ENCODE data around the gene KCTD13. TPM values are rescaled to one million over a fixed set of nuclear protein-coding genes. Genes with fewer than 3 reads are reported as not detected.

KCTD13 gene
- total RNA-seq, 2 donors from 2014 or later = 14.3 to 49.1 TPM

DNA sequence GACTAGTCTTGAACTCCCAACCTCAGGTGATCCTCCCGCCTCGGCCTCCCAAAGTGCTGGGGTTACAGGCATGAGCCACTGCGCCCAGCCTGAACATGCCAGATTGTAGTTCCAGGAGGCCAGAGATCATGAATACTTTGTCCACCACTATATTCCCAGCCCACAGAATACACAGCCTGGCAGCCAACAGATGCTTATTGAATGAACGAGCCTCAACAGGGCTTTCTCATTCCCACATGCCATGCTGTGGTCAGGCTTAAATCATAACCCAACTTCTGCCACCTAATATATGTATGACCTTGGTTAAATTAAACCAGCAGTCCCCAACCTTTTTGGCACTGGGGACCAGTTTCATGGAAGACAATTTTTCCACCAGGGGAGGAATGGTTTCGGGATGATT lies 32.7 kb upstream of the KCTD13 start:
- ATAC-seq = no peak
- Histone ChIP-seq H3K4me1 (peaks cover 16% of the 10 kb centered on the region), H3K27ac (no peak overlapping the region), H3K4me3 (no peak overlapping the region), H3K9me3 (no peaks in the 10 kb centered on the region), H3K36me3 (replicated peaks in 1 of 2; ENCODE audit: insufficient read depth in 1 of 2, low read depth in 2 of 2) (no peaks in the 10 kb centered on the region), H3K27me3 (no peaks in the 10 kb centered on the region)
- TF ChIP-seq, protein P1, sequence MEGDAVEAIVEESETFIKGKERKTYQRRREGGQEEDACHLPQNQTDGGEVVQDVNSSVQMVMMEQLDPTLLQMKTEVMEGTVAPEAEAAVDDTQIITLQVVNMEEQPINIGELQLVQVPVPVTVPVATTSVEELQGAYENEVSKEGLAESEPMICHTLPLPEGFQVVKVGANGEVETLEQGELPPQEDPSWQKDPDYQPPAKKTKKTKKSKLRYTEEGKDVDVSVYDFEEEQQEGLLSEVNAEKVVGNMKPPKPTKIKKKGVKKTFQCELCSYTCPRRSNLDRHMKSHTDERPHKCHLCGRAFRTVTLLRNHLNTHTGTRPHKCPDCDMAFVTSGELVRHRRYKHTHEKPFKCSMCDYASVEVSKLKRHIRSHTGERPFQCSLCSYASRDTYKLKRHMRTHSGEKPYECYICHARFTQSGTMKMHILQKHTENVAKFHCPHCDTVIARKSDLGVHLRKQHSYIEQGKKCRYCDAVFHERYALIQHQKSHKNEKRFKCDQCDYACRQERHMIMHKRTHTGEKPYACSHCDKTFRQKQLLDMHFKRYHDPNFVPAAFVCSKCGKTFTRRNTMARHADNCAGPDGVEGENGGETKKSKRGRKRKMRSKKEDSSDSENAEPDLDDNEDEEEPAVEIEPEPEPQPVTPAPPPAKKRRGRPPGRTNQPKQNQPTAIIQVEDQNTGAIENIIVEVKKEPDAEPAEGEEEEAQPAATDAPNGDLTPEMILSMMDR (IDR thresholded peaks at IDR 0.05) = no peak
- TF ChIP-seq POLR2A (IDR thresholded peaks at IDR 0.05) = no peak
- intact Hi-C loops (cut with DNase I) = no loop called here
- DNase-seq = no peak
- 93 to 94% methylated on average over 5 of the region's 5 CpGs for WGBS, 2 donors

DNA sequence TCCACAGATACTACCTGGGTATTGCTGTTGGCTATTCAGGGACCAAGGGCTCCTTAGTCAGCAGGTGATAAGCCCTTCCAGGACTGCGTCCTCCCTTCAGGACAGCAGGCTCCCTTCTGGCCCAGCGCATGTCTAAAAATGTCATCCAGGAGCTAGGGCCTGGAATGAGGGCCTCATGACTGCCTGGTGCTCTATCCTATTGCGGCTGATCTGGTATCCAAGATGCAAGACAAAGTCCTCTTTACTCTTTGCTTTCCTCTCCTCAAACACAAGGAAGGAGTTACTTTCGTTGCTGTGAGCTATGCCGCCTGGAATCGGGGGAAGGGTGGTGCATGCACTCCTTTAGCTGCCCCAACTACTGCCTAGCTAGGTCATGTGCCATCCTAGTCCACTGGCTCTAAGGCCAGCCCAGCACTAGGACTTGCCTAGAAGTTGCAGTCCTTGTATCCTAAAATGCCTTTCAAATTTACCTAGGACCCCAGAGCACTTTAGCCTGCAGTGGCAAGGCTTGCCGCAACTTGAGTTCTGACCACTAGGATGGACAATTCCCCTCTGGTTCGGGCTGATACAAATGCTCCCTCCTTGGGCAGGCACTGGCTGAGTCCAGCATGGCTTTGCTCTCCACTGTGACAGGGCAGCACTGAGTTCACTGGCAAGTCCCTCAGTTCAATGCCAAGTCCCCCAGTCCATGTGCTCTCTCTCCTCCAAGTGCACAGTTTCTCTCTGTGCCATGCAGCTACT lies 25.8 kb upstream of the KCTD13 start:
- H3K27ac ChIP-seq = no peak overlapping the region
- TF ChIP-seq POLR2A (IDR thresholded peaks at IDR 0.05) = no peak
- TF ChIP-seq, protein P1 (IDR thresholded peaks at IDR 0.05) = no peak
- no peaks in the 10 kb centered on the region for H3K36me3 ChIP-seq (replicated peaks in 1 of 2; ENCODE audit: insufficient read depth in 1 of 2, low read depth in 2 of 2)
- WGBS, 2 donors = 84 to 89% methylated on average over 8 of the region's 8 CpGs
- intact Hi-C loops (cut with DNase I) = no loop called here
- DNase-seq (no peak), ATAC-seq (no peak)
- no peaks in the 10 kb centered on the region for H3K27me3 ChIP-seq
- H3K9me3 ChIP-seq = no peaks in the 10 kb centered on the region
- H3K4me3 ChIP-seq = no peak overlapping the region
- no peaks in the 10 kb centered on the region for H3K4me1 ChIP-seq

DNA sequence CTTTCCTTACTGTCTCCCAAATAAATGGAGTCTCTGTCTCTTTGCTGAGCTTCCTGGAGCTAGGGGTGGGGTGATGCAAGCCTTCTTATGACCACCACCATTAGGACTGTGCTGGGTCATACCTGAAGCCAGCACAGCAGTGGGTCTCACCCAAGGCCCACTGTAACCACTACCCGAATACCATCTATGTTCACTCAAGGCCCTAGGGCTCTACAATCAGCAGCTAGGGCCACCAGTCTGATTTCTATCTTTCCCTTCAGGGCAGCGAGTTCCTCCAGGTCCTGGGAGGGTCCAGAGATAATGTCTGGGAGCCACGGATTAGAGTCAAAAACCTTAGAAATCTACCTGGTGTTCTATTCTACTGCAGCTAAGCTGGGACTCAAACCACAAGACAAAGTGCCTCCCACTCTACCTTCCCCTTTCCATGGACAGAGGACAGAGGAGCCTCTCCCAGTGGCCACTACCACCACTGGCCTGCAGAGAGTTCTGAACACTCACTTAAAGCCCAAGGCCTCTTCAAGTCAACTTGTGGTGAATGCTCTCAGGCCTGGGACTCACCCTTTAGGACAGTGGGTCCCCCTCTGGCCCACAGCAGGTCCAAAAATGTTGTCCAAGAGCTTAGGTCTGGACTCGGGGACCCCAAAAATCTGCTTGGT lies 24.9 kb upstream of the KCTD13 start:
- 77 to 88% methylated on average over 4 of the region's 4 CpGs for WGBS, 2 donors
- intact Hi-C loops (cut with DNase I) = no loop called here

DNA sequence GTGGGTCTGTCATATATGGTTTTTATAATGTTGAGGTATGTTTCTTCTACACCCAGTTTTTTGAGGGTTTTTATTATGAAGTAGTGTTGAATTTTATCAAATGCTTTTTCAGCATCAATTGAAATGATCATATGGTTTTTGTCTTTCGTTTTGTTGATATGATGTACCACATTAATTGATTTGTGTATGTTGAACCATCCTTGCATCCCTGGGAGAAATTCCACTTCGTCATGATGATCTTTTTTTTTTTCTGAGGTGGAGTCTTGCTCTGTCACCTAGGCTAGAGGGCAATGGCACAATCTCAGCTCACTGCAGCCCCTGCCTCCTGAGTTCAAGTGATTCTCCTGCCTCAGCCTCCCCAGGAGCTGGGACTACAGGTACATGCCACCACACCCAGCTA lies 21.9 kb upstream of the KCTD13 start:
- Histone ChIP-seq H3K27me3 (no peaks in the 10 kb centered on the region), H3K27ac (no peak overlapping the region), H3K36me3 (replicated peaks in 1 of 2; ENCODE audit: insufficient read depth in 1 of 2, low read depth in 2 of 2) (no peaks in the 10 kb centered on the region), H3K4me1 (peaks cover 10% of the 10 kb centered on the region), H3K4me3 (no peak overlapping the region), H3K9me3 (no peaks in the 10 kb centered on the region)
- 63 to 78% methylated on average over 2 of the region's 2 CpGs for WGBS, 2 donors
- ATAC-seq (no peak), DNase-seq (no peak)
- TF ChIP-seq, protein P1 (IDR thresholded peaks at IDR 0.05) = no peak
- no peak for TF ChIP-seq POLR2A (IDR thresholded peaks at IDR 0.05)
- intact Hi-C loops (cut with DNase I) = no loop called here

More for the DNA sequence above, 24.9 kb upstream of the KCTD13 start:
- no peak for ATAC-seq
- H3K4me3 ChIP-seq = no peak overlapping the region
- no peaks in the 10 kb centered on the region for H3K36me3 ChIP-seq (replicated peaks in 1 of 2; ENCODE audit: insufficient read depth in 1 of 2, low read depth in 2 of 2)
- no peak for DNase-seq
- H3K27ac ChIP-seq = no peak overlapping the region
- H3K4me1 ChIP-seq = no peaks in the 10 kb centered on the region
- H3K9me3 ChIP-seq = no peaks in the 10 kb centered on the region
- H3K27me3 ChIP-seq = no peaks in the 10 kb centered on the region
- TF ChIP-seq POLR2A (IDR thresholded peaks at IDR 0.05) = no peak

DNA sequence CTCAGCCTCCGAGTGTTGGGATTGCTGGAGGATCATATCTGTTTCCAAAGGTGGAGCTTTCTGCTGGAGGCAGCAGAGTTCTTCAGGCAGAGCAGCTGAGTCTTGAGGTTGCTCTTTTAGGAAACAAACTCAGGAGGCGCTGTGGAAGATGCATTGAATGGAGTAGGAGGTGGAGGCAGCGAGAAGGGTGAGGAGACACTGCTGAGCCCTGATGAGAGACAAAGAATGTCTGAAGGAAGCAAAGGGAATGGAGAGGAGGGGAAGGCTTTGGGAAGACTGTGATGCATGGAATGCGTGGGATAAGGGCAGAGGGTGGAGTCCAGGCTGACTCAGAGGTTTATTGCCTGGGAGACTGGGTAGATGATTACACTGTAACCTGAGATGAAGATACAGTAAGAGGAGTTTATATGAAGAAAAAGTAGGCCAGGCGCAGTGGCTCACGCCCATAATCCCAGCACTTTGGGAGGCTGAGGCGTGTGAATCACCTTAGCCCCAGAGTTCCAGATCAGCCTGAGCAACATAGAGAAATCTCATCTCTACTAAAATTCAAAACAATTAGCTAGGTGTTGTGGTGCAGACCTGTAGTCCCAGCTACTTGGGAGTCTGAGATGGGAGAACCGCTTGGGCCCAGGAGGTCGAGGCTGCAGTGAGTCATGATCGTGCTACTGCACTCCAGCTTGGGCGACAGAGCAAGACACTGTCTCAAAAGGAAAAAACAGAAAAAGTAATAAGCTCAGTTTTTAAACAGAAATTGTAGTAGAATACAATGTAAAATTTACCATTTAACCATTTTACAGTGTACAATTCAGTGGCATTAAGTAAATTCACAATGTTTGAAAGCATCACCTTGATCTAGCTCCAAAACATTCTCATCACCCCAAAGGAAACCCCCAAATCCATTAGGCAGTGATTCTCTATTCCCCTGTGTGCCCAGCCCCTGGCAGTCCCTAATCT lies 18.1 kb upstream of the KCTD13 start:
- TF ChIP-seq, protein P1 (IDR thresholded peaks at IDR 0.05) = no peak
- TF ChIP-seq POLR2A (IDR thresholded peaks at IDR 0.05) = peak in 1 of 3 donors; percentile 27
- Histone ChIP-seq H3K9me3 (no peaks in the 10 kb centered on the region), H3K27me3 (no peaks in the 10 kb centered on the region), H3K4me1 (peaks cover 10% of the 10 kb centered on the region), H3K27ac (peak overlapping the region; percentile 54 to 71 (median 68)), H3K4me3 (no peak overlapping the region), H3K36me3 (replicated peaks in 1 of 2; ENCODE audit: insufficient read depth in 1 of 2, low read depth in 2 of 2) (no peaks in the 10 kb centered on the region)
- DNase-seq = peak; percentile 30 to 70 (median 55)
- ATAC-seq = peak; percentile 95
- intact Hi-C loops (cut with DNase I) = no loop called here
- 50 to 55% methylated on average over 11 of the region's 11 CpGs for WGBS, 2 donors

All from body of pancreas (tissue), 4 donors.